GM18505 (cell line): ENCODE data around the gene FAM222A.

Experiments
- ATAC-seq: cut with Tn5 transposase; IDR thresholded peaks from one replicate; pipeline ENCODE4 v1.9.1; 2021; ENCODE audit not compliant: unreplicated experiment
- POLR2A ChIP-seq: IDR thresholded peaks from 4 replicates; pipeline ENCODE4 v1.6.1; 2011; ENCODE audit warnings: borderline replicate concordance; ENCODE audit not compliant: insufficient read depth, insufficient read length; ENCODE audit errors: extremely low read depth

The FAM222A gene

GRCh38 chr12:109762071-109762672 lies 48.5 kb downstream of the FAM222A start:
- no peak for TF ChIP-seq POLR2A
- ATAC-seq: no peak

GRCh38 chr12:109762673-109763191 lies 49.1 kb downstream of the FAM222A start:
- ATAC-seq: no peak
- TF ChIP-seq POLR2A: no peak

- TF ChIP-seq POLR2A: no peak
- ATAC-seq: no peak
Observed at GRCh38 chr12:109763201-109763841, 49.7 kb downstream of the FAM222A start.

- TF ChIP-seq POLR2A: no peak
- no peak for ATAC-seq
Observed at GRCh38 chr12:109764123-109764522, 50.5 kb downstream of the FAM222A start.

- TF ChIP-seq POLR2A: no peak
- no peak for ATAC-seq
Observed at GRCh38 chr12:109764776-109765445, 51.3 kb downstream of the FAM222A start.

- no peak for ATAC-seq
- no peak for TF ChIP-seq POLR2A
Observed at GRCh38 chr12:109765446-109765810, 51.8 kb downstream of the FAM222A start.

GRCh38 chr12:109766251-109766778 lies 52.7 kb downstream of the FAM222A start:
- no peak for TF ChIP-seq POLR2A
- no peak for ATAC-seq

- TF ChIP-seq POLR2A: no peak
- ATAC-seq: no peak
Observed at GRCh38 chr12:109767456-109767855, 53.8 kb downstream of the FAM222A start.

GRCh38 chr12:109767991-109768900 lies 54.6 kb downstream of the FAM222A start:
- no peak for TF ChIP-seq POLR2A
- no peak for ATAC-seq

GRCh38 chr12:109768901-109769670 lies 55.5 kb downstream of the FAM222A start:
- TF ChIP-seq POLR2A: no peak
- ATAC-seq: no peak

- no peak for ATAC-seq
- no peak for TF ChIP-seq POLR2A
Observed at GRCh38 chr12:109770104-109770860, 56.7 kb downstream of the FAM222A start.
